Ectodermal cell (in vitro differentiated cells): ENCODE data around the gene SLC22A7.

ENCODE experiments used
- H3K27ac ChIP-seq: 2 replicates; pipeline ENCODE4 v1.7.0; 2013; ENCODE audit warnings: mild to moderate bottlenecking, low read depth, low read length; ENCODE audit not compliant: insufficient read depth, poor library complexity, severe bottlenecking
- H3K27me3 ChIP-seq: 2 replicates; pipeline ENCODE4 v1.7.0; 2013; ENCODE audit warnings: mild to moderate bottlenecking, low read length; ENCODE audit not compliant: insufficient read depth, control insufficient read depth, poor library complexity, severe bottlenecking
- H3K36me3 ChIP-seq: one replicate; pipeline ENCODE4 v1.7.0; 2013; ENCODE audit warnings: low read length; ENCODE audit not compliant: control insufficient read depth, insufficient read depth
- H3K4me1 ChIP-seq: one replicate; pipeline ENCODE4 v1.7.0; 2013; ENCODE audit warnings: low read length; ENCODE audit not compliant: control insufficient read depth, insufficient read depth
- H3K4me3 ChIP-seq: 2 replicates; pipeline ENCODE4 v1.7.0; 2013; ENCODE audit warnings: low read depth, low read length, control low read depth; ENCODE audit not compliant: insufficient read depth
- H3K9me3 ChIP-seq: 2 replicates; pipeline ENCODE4 v1.7.0; 2013; ENCODE audit warnings: mild to moderate bottlenecking, low read length, moderate library complexity; ENCODE audit not compliant: control insufficient read depth
- WGBS, 2 experiments: methylation state at CpG; one replicate each; pipeline ENCODE4 v1.1.7; 2013; ENCODE audit warnings: missing lambda C conversion rate in 2 of 2; 5-methylcytosine and 5-hydroxymethylcytosine counted together

SLC22A7 gene

DNA sequence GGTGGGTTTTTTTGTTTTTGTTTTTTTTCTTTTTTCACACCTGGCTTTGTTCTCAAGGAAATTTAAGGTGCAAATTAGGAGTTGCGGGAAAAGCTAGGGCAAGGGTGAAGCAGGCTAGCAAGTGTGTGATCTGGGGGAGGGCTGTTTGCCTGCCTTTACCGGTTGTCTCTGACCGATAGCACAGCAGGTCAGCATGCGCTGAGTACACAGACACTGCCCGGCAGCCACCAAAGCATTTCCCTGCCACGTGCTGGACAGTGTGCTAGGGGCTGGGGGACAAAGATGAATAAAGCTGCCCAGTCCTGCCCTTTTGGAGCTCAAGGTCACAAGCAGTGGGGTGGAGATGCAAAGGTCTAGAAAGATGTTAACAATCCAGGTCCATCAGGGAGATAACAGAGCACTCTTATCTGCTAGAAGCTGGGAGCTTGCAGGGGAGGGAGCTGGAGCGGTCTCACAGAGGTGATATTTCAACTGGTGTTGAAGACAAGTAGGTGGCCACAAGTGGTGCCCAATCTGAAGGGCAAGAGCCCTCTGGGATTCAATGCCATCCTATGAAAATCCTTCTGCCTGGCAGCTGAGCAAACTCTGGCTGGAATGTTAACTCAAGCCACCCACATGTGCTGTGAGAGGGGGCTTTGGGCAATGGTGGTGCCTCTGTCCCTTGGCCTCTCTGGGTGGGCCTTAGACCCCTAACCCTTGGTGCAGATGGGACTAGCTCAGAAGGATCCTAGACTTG lies 30.3 kb upstream of the SLC22A7 start:
- Histone ChIP-seq H3K27me3 (peaks cover 28% of the 10 kb centered on the region), H3K27ac (no peak overlapping the region), H3K4me3 (no peak overlapping the region), H3K4me1 (peaks cover 16% of the 10 kb centered on the region), H3K9me3 (no peaks in the 10 kb centered on the region), H3K36me3 (no peaks in the 10 kb centered on the region)
- WGBS, 2 experiments = 33 to 36% methylated on average over 7 of the region's 7 CpGs

DNA sequence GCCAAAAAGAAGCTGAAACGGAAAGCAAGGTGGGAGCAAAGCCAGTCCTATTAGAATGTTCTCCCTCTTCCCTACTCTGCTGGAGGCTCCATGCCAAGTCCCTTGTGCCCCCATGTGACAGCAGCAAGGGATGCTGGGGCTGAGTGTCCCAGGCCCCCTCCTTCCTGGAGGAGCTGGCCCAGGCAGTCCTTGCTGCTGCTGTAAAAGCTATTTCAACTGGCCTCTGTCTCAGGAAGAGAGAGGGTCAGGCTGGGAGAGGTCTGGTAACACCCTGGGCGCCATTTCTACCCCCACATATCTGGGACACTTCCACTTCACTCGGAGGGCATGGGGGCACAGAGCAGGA lies 29.7 kb upstream of the SLC22A7 start:
- no peak overlapping the region for H3K27ac ChIP-seq
- peaks cover 16% of the 10 kb centered on the region for H3K4me1 ChIP-seq
- peaks cover 30% of the 10 kb centered on the region for H3K27me3 ChIP-seq
- WGBS, 2 experiments = 87 to 91% methylated on average over 3 of the region's 3 CpGs
- no peaks in the 10 kb centered on the region for H3K36me3 ChIP-seq
- no peaks in the 10 kb centered on the region for H3K9me3 ChIP-seq
- H3K4me3 ChIP-seq = no peak overlapping the region

DNA sequence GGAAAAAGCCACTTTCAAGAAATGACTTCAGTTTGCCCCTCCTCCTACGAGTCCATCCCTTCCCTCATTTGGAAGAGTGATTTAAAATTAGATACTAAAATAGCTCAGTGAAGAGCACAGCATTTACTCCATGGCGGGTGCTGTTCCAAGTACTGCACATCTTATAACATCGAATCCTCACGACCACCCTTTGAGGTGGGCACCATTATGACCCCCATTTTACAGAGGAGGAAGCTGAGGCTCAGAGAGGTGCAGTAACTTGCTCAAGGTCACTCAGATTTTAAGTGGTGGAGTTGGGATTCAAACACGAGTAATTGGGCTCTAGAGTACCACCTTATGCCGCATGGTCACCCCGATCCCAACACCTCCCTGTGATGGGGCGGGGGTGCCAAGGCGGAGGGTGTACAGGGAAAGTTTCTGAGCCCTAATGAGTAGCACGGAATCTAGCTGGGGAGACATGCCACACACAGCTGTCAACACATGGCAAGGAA lies 29.2 kb upstream of the SLC22A7 start:
- Histone ChIP-seq H3K27ac (no peak overlapping the region), H3K27me3 (peaks cover 33% of the 10 kb centered on the region), H3K4me1 (peaks cover 16% of the 10 kb centered on the region), H3K4me3 (no peak overlapping the region), H3K36me3 (no peaks in the 10 kb centered on the region), H3K9me3 (no peaks in the 10 kb centered on the region)
- WGBS, 2 experiments = 91 to 92% methylated on average over 10 of the region's 10 CpGs

DNA sequence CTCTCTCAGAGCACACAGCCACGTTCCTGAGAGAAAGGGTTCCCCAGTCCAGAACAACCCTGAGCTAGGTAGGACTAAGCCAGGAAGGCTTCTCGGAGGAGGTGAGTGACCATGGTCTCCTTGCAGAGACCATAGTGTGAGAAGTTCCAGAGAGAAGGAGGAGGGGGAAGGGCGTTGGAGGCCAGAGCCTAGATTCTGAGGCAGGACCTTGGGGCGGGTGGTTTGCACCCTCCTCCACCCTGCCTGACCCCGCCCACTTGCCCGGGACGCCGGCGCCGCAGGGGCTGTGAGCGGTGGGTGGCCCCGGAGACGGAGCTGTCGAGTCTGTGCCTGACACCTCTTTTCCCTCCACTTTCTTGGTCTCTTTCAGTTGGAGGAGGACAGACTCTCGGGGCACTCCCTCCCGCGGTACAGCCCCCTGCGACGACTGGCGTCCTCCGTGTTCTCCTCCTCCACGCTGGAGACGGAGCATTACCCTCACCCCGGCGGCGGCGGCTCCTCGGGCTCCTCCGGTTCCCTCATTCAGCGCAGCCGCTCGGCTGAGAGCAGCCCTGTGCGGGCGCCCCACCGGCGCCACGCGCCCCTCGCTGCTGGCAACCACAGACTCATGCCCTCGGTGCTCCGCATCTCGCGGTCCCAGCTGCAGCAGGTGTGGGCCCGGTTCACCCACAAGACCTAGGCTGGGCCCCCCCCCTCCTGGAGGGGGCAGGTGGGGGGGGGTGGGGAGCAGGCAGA lies 28.6 kb upstream of the SLC22A7 start:
- H3K27ac ChIP-seq = no peak overlapping the region
- no peaks in the 10 kb centered on the region for H3K36me3 ChIP-seq
- H3K4me3 ChIP-seq = no peak overlapping the region
- H3K9me3 ChIP-seq = no peaks in the 10 kb centered on the region
- H3K27me3 ChIP-seq = peaks cover 40% of the 10 kb centered on the region
- peaks cover 16% of the 10 kb centered on the region for H3K4me1 ChIP-seq
- 15 to 16% methylated on average over 43 to 44 of the region's 44 CpGs for WGBS, 2 experiments

DNA sequence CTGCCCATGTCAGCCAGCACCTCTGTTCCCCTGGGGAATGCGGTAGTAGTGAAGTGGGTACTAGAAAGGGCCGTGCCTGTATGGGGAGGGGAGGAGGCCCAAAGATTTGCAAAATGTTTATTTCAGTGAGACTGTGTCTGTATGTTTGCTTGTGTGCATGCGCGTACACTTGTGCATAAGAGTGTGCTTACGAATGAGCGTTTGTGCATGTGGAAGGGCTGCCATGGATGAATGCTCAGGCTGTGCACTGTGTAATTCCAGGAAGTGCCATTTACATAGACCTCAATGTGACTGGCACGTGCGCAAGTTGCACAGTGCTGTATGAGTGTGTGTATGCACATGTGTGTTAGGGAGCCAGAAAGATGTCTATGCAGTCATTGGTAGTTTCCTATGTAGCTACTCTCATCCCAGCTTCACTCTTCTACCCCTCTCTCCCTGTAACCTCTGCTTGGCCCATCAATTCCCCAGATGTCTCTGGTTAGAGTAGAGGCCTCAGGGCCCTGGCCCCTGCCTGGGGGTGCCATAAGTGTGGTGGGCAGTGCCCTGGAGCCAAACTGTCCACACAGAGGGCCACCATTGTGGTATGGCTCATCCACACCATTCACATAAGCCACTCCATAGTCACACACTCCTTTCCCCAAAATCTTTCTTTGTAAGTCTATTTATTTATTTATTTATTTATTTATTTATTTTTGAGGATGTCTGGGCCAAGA lies 26.8 kb upstream of the SLC22A7 start:
- H3K27me3 ChIP-seq = peaks cover 58% of the 10 kb centered on the region
- no peaks in the 10 kb centered on the region for H3K9me3 ChIP-seq
- 91% methylated on average over 8 of the region's 8 CpGs for WGBS, 2 experiments
- no peak overlapping the region for H3K27ac ChIP-seq
- H3K4me1 ChIP-seq = peaks cover 32% of the 10 kb centered on the region
- no peaks in the 10 kb centered on the region for H3K36me3 ChIP-seq
- H3K4me3 ChIP-seq = no peak overlapping the region

DNA sequence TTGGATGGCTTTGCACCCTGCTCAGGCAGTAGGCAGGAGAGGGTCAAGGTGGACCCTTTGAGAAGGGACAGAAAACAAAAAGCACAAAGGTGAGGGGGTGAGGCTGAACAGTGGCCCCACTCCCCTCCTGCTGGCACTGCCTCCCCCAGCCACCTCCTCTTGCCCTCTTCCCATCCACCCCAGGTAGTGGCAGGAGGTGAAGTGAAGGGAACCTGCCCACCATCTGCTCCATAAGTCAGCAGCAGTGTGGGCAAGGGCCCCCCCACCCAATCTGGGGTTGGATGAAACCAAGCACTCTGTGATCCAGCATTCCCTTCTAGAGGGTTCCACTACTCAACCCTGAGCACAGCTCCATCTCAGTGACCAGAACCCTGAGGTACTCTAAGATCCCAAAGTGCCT lies 26.1 kb upstream of the SLC22A7 start:
- Histone ChIP-seq H3K4me1 (peaks cover 33% of the 10 kb centered on the region), H3K27me3 (peaks cover 61% of the 10 kb centered on the region)

DNA sequence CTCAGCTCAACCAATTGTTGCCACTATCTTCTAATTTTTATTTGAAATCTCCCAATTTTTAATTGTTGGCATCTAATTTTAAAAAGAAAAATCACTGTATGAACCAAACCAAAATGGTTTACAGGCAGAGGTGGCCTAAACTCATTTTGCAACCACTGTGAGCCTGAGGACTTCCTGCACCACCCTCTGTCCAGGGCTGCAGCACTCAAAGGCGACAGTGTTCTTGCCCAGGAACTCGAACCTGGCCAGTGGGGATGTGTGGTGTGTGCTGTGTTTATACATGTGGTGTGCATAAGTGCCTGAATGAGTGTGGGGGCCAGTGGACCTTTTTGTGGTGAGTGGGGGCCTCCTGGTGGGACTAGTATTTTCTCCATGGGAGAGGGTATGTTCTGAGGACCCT lies 24.4 kb upstream of the SLC22A7 start:
- WGBS, 2 experiments = 84 to 85% methylated on average over 2 of the region's 2 CpGs
- no peaks in the 10 kb centered on the region for H3K9me3 ChIP-seq
- peaks cover 46% of the 10 kb centered on the region for H3K27me3 ChIP-seq
- H3K4me1 ChIP-seq = peaks cover 31% of the 10 kb centered on the region
- H3K4me3 ChIP-seq = no peak overlapping the region
- no peaks in the 10 kb centered on the region for H3K36me3 ChIP-seq
- H3K27ac ChIP-seq = no peak overlapping the region

More for the DNA sequence above, 26.1 kb upstream of the SLC22A7 start:
- Histone ChIP-seq H3K9me3 (no peaks in the 10 kb centered on the region), H3K4me3 (no peak overlapping the region), H3K36me3 (no peaks in the 10 kb centered on the region), H3K27ac (no peak overlapping the region)

DNA sequence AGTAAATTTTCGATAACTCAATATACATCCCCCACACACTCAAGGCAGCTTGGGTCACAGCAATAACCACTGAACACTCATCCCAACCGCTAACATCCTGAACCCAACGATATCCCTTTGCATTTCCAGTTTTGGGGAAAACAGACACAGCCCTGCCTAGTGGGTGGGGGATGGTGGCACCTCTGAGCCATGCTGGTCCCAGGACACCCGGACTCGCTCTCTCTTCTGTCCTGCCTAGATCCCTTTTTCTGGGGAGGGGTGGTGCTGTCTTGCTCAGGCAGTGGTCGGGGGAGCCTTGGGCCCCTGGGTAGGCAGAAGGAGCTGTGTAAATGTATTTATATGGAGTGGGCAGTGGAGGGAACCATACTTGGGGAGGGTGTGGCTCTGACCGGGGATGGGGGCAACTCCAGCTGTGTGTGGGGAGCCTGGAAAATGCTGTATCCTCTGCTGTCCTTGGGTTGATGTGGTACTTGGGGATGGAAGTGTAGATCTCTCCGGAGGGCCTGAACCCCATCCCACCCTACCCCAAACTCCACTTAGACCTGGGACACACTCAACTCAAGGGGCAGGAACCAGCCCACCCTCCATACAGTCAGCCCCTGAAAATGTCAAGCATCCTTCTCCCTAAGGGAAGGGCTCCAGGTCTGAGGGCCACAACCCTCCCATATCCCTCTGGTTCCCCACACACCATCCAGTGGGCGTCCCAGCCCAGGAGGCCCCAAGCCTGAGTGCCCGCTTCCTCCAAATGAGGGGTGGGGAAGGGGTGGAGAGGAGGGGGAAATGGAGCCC lies 23.7 kb upstream of the SLC22A7 start:
- no peak overlapping the region for H3K27ac ChIP-seq
- no peaks in the 10 kb centered on the region for H3K36me3 ChIP-seq
- WGBS, 2 experiments = 80 to 83% methylated on average over 8 of the region's 10 CpGs
- H3K27me3 ChIP-seq = peaks cover 40% of the 10 kb centered on the region
- H3K9me3 ChIP-seq = no peaks in the 10 kb centered on the region
- peaks cover 32% of the 10 kb centered on the region for H3K4me1 ChIP-seq
- no peak overlapping the region for H3K4me3 ChIP-seq

DNA sequence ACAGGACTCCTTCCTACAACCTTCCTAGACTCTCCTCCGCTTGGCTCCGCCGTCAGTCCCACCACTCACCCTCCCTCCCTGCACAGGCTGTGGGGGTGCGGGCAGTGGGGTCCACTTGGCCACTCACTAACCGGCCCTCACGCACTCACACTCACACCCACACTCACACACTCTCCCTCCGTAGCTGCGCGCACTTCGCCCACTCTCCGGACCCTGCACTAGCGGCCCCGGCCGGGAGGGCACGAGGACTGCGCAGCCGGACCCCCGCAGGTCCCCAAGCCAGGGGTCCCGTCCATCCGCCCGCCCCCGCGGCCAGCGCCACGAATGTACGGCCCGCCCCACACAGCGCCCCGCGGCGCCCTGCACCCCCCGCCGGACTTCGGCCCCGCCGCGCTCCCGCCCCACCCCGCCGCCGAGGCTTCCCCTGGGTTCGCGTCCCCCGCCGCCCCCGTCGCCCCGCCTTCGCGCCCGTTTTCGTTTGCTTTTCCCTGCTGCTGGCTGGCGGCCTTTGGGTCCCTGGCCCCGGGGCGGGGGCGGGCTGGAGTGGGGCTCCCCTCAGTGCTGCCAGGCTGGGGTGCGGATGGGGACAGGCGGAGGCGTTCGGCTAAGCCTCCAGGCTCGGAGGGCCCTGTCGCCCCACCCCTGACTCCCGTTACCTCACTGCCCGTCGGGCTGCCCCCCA lies 23.0 kb upstream of the SLC22A7 start:
- no peak overlapping the region for H3K27ac ChIP-seq
- H3K36me3 ChIP-seq = no peaks in the 10 kb centered on the region
- peaks cover 30% of the 10 kb centered on the region for H3K4me1 ChIP-seq
- WGBS, 2 experiments = 4 to 5% methylated on average over 65 of the region's 65 CpGs
- H3K27me3 ChIP-seq = peaks cover 33% of the 10 kb centered on the region
- H3K4me3 ChIP-seq = peak overlapping the region; percentile 39
- no peaks in the 10 kb centered on the region for H3K9me3 ChIP-seq
